ENCODE results near the gene HDAC4. TPM values are rescaled to one million over a fixed set of nuclear protein-coding genes. Genes with fewer than 3 reads are reported as not detected.

The HDAC4 gene
- total RNA-seq, 2 experiments from 2014 or later: 32.0 to 35.6 TPM

DNA sequence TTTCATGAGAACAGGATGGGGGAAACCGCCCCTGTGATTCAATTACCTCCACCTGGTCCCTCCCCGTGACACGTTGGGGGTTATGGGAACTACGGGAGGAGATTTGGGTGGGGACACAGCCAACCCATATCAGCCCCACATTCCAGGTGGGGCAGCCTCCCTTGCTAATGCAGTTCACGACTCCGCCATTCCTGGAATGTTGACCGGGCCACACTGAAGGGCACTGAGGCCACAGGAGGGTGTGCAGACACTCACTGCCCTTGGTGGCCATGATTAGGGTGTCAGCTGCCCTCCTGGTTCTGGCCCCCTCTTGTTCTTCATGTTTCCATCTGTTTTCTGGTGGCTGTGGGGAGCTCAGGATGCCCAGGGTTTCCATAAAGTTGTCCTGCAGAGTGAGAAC lies 376.6 kb downstream of the HDAC4 start:
- intact Hi-C loops (cut with micrococcal nuclease): no loop called here
- H3K4me1 Mint-ChIP-seq (ENCODE audit: low read depth): no peaks in the 10 kb centered on the region
- no peaks in the 10 kb centered on the region for H3K36me3 Mint-ChIP-seq (ENCODE audit: low read depth)
- no peak overlapping the region for H3K4me3 Mint-ChIP-seq
- no peaks in the 10 kb centered on the region for H3K27me3 Mint-ChIP-seq (ENCODE audit: low read depth)
- H3K27ac Mint-ChIP-seq: no peak overlapping the region
- CTCF ChIA-PET: no interaction called here
- no peaks in the 10 kb centered on the region for H3K9me3 Mint-ChIP-seq
- no peak for DNase-seq

GRCh38 chr2:239022437-239023260 lies 378.2 kb downstream of the HDAC4 start:
- CTCF ChIA-PET: interaction anchor here (0.8 kb wide), 1 partner anchor 11 kb away, joined by 4 read pairs; no protein-coding TSS in a partner anchor

DNA sequence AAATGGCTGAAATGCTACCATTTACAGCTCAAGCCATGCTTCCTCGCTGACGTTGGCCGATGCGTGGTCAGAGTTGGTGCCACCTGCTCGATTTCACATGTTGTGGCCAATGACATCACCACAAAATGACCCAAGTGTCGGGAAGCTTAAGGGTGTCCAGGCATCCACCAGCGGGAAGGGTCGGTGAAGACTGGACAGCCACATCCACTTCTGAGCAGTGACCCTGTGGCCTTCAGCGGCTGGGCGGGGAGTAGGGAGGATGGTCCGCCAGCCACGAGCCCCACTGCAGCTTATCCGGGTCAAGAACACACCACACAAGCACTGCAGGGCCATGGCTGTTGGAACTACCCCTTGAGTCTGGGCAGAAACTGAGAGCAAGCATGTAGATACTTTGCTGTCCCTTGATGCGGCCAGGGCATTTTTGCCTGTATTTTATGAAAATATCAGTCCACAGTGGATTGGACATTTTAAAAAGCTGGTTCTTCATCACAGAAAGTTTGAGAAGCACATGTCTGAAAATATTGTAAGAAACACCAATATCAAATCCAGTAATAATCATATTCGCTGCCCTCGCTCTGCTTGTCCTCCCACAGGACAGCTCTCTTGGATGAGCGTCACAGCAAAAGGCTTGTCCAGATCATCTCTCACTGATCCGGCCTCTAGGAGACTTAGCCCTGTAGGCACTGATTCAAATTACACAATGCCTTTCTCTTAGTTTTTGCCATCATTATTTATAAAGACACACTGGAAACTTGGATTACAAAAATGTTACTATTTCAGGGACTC lies 379.0 kb downstream of the HDAC4 start:
- no peaks in the 10 kb centered on the region for H3K27me3 Mint-ChIP-seq (ENCODE audit: low read depth)

More at GRCh38 chr2:239022437-239023260, 378.2 kb downstream of the HDAC4 start:
- no peak for DNase-seq
- intact Hi-C loops (cut with micrococcal nuclease): no loop called here
- Mint-ChIP-seq H3K27ac (no peak overlapping the region), H3K9me3 (no peaks in the 10 kb centered on the region), H3K4me3 (no peak overlapping the region), H3K4me1 (ENCODE audit: low read depth) (no peaks in the 10 kb centered on the region), H3K36me3 (ENCODE audit: low read depth) (no peaks in the 10 kb centered on the region), H3K27me3 (ENCODE audit: low read depth) (no peaks in the 10 kb centered on the region)

GRCh38 chr2:239021224-239021623 lies 379.6 kb downstream of the HDAC4 start:
- Mint-ChIP-seq H3K4me3 (no peak overlapping the region), H3K36me3 (ENCODE audit: low read depth) (no peaks in the 10 kb centered on the region), H3K27me3 (ENCODE audit: low read depth) (no peaks in the 10 kb centered on the region), H3K4me1 (ENCODE audit: low read depth) (no peaks in the 10 kb centered on the region), H3K27ac (no peak overlapping the region), H3K9me3 (no peaks in the 10 kb centered on the region)
- DNase-seq: no peak
- CTCF ChIA-PET: no interaction called here
- intact Hi-C loops (cut with micrococcal nuclease): no loop called here

More for the DNA sequence above, 379.0 kb downstream of the HDAC4 start:
- no peak overlapping the region for H3K27ac Mint-ChIP-seq
- no peaks in the 10 kb centered on the region for H3K36me3 Mint-ChIP-seq (ENCODE audit: low read depth)
- no peak overlapping the region for H3K4me3 Mint-ChIP-seq
- intact Hi-C loops (cut with micrococcal nuclease): no loop called here
- CTCF ChIA-PET: interaction anchor here (0.8 kb wide), 1 partner anchor 12 kb away, joined by 4 read pairs; no protein-coding TSS in a partner anchor
- no peaks in the 10 kb centered on the region for H3K4me1 Mint-ChIP-seq (ENCODE audit: low read depth)
- no peaks in the 10 kb centered on the region for H3K9me3 Mint-ChIP-seq
- no peak for DNase-seq

GRCh38 chr2:239020541-239021041 lies 380.2 kb downstream of the HDAC4 start:
- Mint-ChIP-seq H3K4me3 (no peak overlapping the region), H3K27ac (no peak overlapping the region), H3K9me3 (no peaks in the 10 kb centered on the region), H3K36me3 (ENCODE audit: low read depth) (no peaks in the 10 kb centered on the region), H3K27me3 (ENCODE audit: low read depth) (no peaks in the 10 kb centered on the region), H3K4me1 (ENCODE audit: low read depth) (no peaks in the 10 kb centered on the region)
- CTCF ChIA-PET: no interaction called here
- intact Hi-C loops (cut with micrococcal nuclease): no loop called here
- DNase-seq: no peak

DNA sequence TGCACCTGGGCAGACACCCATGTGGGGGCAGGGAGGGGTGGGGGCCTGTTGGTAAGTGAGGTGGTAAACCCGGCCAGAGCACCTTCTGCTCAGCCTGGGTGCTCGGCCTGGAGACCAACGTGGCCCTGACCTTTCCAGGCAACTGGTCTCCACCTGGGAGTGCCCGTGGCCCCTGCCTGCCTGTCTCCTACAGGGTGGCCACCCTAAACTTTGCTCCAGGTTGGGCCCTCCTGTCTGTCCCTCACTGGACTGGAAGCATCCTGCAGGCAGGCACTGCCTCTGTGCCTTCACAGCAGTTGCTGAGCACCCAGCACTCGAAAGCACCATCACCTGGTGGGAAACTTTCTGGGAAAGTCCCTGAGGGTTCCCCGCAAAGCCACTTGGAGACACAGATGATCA lies 381.6 kb downstream of the HDAC4 start:
- Mint-ChIP-seq H3K9me3 (no peaks in the 10 kb centered on the region), H3K27me3 (ENCODE audit: low read depth) (no peaks in the 10 kb centered on the region), H3K27ac (no peak overlapping the region), H3K4me3 (no peak overlapping the region), H3K36me3 (ENCODE audit: low read depth) (no peaks in the 10 kb centered on the region), H3K4me1 (ENCODE audit: low read depth) (no peaks in the 10 kb centered on the region)
- DNase-seq: no peak
- CTCF ChIA-PET: no interaction called here
- intact Hi-C loops (cut with micrococcal nuclease): no loop called here

DNA sequence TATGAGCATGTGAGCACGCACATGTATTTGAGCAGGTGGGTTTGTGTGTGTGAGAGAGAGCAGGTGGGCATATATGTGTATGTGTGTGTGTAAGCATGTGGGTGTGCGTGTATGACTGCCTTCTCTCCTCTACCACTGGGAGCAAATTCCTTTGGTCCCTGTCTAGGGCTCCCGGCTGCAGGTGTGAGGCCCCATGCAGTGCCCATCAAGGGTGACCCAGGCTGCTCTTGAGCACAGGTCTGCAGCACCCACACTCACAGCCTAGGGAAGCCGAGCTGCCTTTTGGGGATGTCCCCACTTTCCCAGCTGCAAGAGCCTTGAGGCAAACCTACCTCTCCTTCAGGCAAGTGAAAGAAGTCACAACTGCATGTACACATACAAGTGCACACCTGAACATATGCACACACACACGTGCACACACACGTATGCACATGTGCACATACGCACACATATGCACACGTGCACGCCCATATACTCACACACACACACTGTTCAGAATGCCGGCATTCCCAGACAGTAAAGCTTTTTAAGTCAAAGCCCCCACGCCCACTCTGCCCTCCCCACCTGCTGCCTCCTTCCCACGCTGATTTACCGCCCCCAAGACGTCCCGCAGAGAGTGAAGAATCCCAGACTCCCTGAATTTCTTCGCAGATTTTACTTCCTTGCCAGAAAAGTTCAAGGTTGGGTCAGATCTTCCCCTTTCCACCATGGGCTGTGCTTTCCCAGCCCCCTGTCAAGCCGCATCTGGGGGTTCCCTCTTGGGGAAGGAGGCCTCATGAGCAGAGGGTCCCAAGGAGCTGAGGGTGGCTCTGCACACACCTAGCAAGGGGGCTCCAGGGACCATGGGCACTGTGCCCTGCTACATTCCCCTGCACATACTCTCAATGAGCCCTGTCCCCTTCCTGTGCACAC lies 382.3 kb downstream of the HDAC4 start:
- intact Hi-C loops (cut with micrococcal nuclease): no loop called here
- no peak overlapping the region for H3K4me3 Mint-ChIP-seq
- no peaks in the 10 kb centered on the region for H3K9me3 Mint-ChIP-seq
- no peak for DNase-seq
- CTCF ChIA-PET: no interaction called here
- H3K4me1 Mint-ChIP-seq (ENCODE audit: low read depth): no peaks in the 10 kb centered on the region
- H3K27ac Mint-ChIP-seq: no peak overlapping the region
- no peaks in the 10 kb centered on the region for H3K36me3 Mint-ChIP-seq (ENCODE audit: low read depth)
- no peaks in the 10 kb centered on the region for H3K27me3 Mint-ChIP-seq (ENCODE audit: low read depth)

DNA sequence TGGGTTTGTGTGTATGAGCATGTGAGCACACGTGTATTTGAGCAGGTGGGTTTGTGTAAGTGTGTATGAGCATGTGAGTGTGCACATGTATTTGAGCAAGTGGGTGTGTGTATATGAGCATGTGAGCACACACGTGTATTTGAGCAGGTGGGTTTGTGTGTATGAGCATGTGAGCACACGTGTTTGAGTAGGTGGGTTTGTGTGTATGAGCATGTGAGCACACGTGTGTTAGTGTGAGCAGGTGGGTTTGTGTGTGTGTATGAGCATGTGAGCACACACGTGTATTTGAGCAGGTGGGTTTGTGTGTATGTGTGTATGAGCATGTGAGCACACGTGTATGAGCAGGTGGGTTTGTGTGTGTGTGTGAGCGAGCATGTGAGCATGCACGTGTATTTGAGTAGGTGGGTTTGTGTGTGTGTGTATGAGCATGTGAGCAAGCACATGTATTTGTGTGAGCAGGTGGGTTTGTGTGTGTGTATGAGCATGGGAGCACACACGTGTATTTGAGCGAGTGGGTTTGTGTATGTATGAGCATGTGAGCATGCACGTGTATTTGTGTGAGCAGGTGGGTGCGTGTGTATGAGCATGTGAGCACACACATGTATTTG lies 383.2 kb downstream of the HDAC4 start:
- no peaks in the 10 kb centered on the region for H3K27me3 Mint-ChIP-seq (ENCODE audit: low read depth)
- H3K9me3 Mint-ChIP-seq: no peaks in the 10 kb centered on the region
- intact Hi-C loops (cut with micrococcal nuclease): no loop called here
- no peaks in the 10 kb centered on the region for H3K4me1 Mint-ChIP-seq (ENCODE audit: low read depth)
- no peak overlapping the region for H3K27ac Mint-ChIP-seq
- CTCF ChIA-PET: no interaction called here
- no peak overlapping the region for H3K4me3 Mint-ChIP-seq
- H3K36me3 Mint-ChIP-seq (ENCODE audit: low read depth): no peaks in the 10 kb centered on the region
- DNase-seq: no peak

DNA sequence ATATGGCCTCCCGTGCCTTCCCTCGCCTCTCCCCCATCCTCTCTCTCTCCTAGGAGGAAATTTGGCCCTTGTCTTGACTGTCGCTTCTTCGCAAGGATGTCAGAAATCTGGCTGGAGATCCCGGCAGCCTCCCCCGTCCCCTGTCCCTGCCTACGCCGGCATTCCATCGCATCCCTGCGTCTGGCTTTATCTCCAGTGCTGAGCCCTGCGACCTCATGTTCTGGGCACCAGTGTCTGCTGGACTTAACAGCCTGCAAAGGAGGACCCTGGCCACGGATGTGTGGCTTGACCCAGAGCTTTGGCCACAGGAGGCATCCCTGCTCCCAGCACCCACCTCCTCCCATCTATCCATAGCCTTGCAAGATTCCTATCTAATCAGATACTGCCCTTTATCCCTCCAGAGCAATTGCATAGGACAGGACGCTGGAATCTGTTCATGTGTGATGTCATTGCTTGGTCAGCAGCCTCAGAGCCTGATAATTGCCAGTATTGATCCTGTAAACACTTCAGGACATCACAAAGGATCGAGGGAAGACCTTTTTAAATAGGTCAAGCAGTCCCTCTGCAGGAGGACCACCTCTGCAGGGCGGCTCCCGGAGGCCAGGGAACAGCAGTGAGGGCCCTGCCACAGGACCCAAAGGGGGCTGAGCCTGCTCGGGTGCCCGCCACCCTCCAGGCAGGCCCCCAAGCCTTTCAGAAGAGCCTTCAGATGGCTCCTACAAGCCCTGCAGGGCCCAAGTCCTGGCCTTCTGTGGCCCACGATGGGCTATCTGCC lies 384.7 kb downstream of the HDAC4 start:
- no peaks in the 10 kb centered on the region for H3K9me3 Mint-ChIP-seq
- H3K27me3 Mint-ChIP-seq (ENCODE audit: low read depth): no peaks in the 10 kb centered on the region
- H3K27ac Mint-ChIP-seq: no peak overlapping the region
- intact Hi-C loops (cut with micrococcal nuclease): no loop called here
- DNase-seq: no peak
- no peak overlapping the region for H3K4me3 Mint-ChIP-seq
- CTCF ChIA-PET: no interaction called here
- no peaks in the 10 kb centered on the region for H3K36me3 Mint-ChIP-seq (ENCODE audit: low read depth)
- H3K4me1 Mint-ChIP-seq (ENCODE audit: low read depth): no peaks in the 10 kb centered on the region

GRCh38 chr2:239015218-239015900 lies 385.5 kb downstream of the HDAC4 start:
- Mint-ChIP-seq H3K36me3 (ENCODE audit: low read depth) (no peaks in the 10 kb centered on the region), H3K4me3 (no peak overlapping the region), H3K27me3 (ENCODE audit: low read depth) (no peaks in the 10 kb centered on the region), H3K9me3 (no peaks in the 10 kb centered on the region), H3K4me1 (ENCODE audit: low read depth) (no peaks in the 10 kb centered on the region), H3K27ac (no peak overlapping the region)
- CTCF ChIA-PET: no interaction called here
- no peak for DNase-seq
- intact Hi-C loops (cut with micrococcal nuclease): no loop called here
